ENCODE measurements around the gene SST.

SST gene

DNA sequence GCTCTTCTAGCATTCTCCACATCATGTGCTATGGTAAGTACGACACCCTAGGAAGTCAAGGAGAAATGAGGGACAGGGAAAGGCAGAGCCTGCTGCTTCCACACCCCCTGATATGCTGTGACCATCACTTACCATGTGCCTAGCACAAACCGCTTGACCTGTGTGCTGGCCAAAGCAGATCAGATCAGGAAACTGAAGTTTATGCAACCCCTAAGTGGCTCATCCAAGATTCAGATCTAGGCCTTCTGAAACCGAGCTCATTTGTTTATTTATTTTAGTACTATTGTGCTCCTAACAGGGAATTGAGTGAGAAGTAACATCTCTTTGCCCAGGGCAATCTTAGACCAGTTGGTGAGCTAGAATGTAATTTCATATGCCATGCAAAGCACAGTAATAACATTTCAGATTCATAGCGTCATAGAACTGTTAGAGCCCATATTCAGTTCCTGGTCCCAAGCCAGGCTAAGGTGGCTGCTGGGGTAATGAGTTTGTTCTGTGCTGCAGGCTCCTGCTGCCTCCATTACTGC, 32.4 kb upstream of the SST start, which contains the start of gene RTP2:
Gene RTP2, minus strand, starts transcription at position 51 of the 527 bp plus-strand sequence. CDS start 429 bp downstream, outside the sequence.
- no peak within 1 kb of the TSS for H3K4me3 ChIP-seq (ENCODE audit: low read depth in 1 of 2, low read length in 1 of 2)
- H3K27me3 ChIP-seq = peaks cover 2% of the 10 kb centered on the region
- TF ChIP-seq CTCF (IDR thresholded peaks at IDR 0.05) = no peak
- H3K4me1 ChIP-seq (ENCODE audit: control insufficient read depth in 1 of 2, insufficient read depth in 1 of 2, low read depth in 1 of 2, low read length in 1 of 2) = no peaks in the 10 kb centered on the region
- H3K9me3 ChIP-seq = no peaks in the 10 kb centered on the region
- no peak within 1 kb of the TSS for H3K27ac ChIP-seq
- H3K36me3 ChIP-seq = no peaks in the 10 kb centered on the region

DNA sequence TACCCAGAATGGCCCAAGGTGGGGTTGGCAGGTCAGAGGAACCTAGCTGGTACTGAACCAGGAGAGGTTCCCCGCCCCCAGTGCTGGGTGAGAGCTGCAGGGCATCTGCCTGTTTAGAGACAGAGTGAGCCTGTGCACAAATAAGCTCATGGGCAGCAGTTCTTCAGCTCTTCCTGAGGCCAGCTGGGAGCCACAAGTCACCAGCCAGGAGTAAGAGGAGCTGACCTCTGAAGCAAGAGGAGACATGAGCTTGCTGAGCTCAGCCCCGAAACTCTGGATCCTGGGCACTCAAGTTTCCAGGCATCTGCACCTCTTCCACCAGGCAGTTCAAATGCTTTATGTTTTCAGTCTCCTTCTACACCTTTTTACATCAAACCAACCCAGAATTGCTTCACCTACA, 30.1 kb upstream of the SST start:
- no peak for TF ChIP-seq CTCF (IDR thresholded peaks at IDR 0.05)
- Histone ChIP-seq H3K36me3 (no peaks in the 10 kb centered on the region), H3K27ac (no peak overlapping the region), H3K4me1 (ENCODE audit: control insufficient read depth in 1 of 2, insufficient read depth in 1 of 2, low read depth in 1 of 2, low read length in 1 of 2) (no peaks in the 10 kb centered on the region), H3K4me3 (ENCODE audit: low read depth in 1 of 2, low read length in 1 of 2) (no peak overlapping the region), H3K9me3 (no peaks in the 10 kb centered on the region), H3K27me3 (peaks cover 18% of the 10 kb centered on the region)

GRCh38 chr3:187698499-187699399, 28.6 kb upstream of the SST start:
- Histone ChIP-seq H3K27me3 (peaks cover 18% of the 10 kb centered on the region), H3K4me3 (ENCODE audit: low read depth in 1 of 2, low read length in 1 of 2) (no peak overlapping the region), H3K27ac (no peak overlapping the region), H3K4me1 (ENCODE audit: control insufficient read depth in 1 of 2, insufficient read depth in 1 of 2, low read depth in 1 of 2, low read length in 1 of 2) (no peaks in the 10 kb centered on the region), H3K9me3 (no peaks in the 10 kb centered on the region), H3K36me3 (no peaks in the 10 kb centered on the region)
- no peak for TF ChIP-seq CTCF (IDR thresholded peaks at IDR 0.05)

- Histone ChIP-seq H3K27ac (no peak overlapping the region), H3K9me3 (no peaks in the 10 kb centered on the region), H3K4me1 (ENCODE audit: control insufficient read depth in 1 of 2, insufficient read depth in 1 of 2, low read depth in 1 of 2, low read length in 1 of 2) (no peaks in the 10 kb centered on the region), H3K27me3 (peaks cover 26% of the 10 kb centered on the region), H3K4me3 (ENCODE audit: low read depth in 1 of 2, low read length in 1 of 2) (no peak overlapping the region), H3K36me3 (no peaks in the 10 kb centered on the region)
- no peak for TF ChIP-seq CTCF (IDR thresholded peaks at IDR 0.05)
Observed at GRCh38 chr3:187696021-187696420, 25.8 kb upstream of the SST start.

DNA sequence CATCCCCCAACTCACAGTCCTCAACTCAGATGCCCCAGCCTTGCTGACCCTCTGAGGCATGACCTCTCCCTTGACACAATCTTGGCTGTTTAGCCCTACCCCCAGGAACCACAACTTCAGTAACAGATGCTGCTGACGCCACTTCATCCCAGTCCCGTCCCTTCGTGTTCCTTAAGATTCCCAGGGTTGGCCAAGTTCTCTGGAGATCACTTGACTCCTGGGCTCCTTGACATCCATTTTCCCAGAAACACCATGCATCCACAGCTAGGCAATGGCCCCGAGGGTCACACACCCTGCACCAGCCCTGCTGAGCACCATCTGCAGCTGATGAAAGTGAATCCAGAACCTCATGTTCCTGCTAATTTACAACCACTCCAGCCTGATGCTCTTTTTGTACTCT, 25.3 kb upstream of the SST start:
- H3K27me3 ChIP-seq = peaks cover 31% of the 10 kb centered on the region
- no peaks in the 10 kb centered on the region for H3K36me3 ChIP-seq
- H3K4me1 ChIP-seq (ENCODE audit: control insufficient read depth in 1 of 2, insufficient read depth in 1 of 2, low read depth in 1 of 2, low read length in 1 of 2) = no peaks in the 10 kb centered on the region
- H3K4me3 ChIP-seq (ENCODE audit: low read depth in 1 of 2, low read length in 1 of 2) = no peak overlapping the region
- no peak for TF ChIP-seq CTCF (IDR thresholded peaks at IDR 0.05)
- no peaks in the 10 kb centered on the region for H3K9me3 ChIP-seq
- H3K27ac ChIP-seq = no peak overlapping the region
